ENCODE data around the gene GTPBP10.

- TF ChIP-seq PATZ1 (CRISPR knock-in tag; IDR thresholded peaks at IDR 0.05; ENCODE audit: borderline replicate concordance) (no peak), ZNF70 (CRISPR knock-in tag; IDR thresholded peaks at IDR 0.05) (no peak), RARB (CRISPR knock-in tag; IDR thresholded peaks at IDR 0.05) (no peak), TOX (CRISPR knock-in tag; IDR thresholded peaks at IDR 0.05; ENCODE audit: borderline replicate concordance) (no peak), SNAI2 (CRISPR knock-in tag; IDR thresholded peaks at IDR 0.05) (no peak), ZFP3 (CRISPR knock-in tag; IDR thresholded peaks at IDR 0.05) (no peak), PPARA (CRISPR knock-in tag; IDR thresholded peaks at IDR 0.05; ENCODE audit: borderline replicate concordance) (no peak), ZC3H10 (CRISPR knock-in tag; IDR thresholded peaks at IDR 0.05) (no peak), ESRRG (CRISPR knock-in tag; IDR thresholded peaks at IDR 0.05) (no peak), ZFP30 (CRISPR knock-in tag; IDR thresholded peaks at IDR 0.05) (no peak), ISL1 (CRISPR knock-in tag; IDR thresholded peaks at IDR 0.05) (no peak), ZNF8 (CRISPR knock-in tag; IDR thresholded peaks at IDR 0.05) (no peak)
Measured at GRCh38 chr7:90312745-90313144, 33.8 kb upstream of the GTPBP10 start.

Data from SK-N-SH treated with all-trans-retinoic acid at 6 μM for 48 hours (cell line).